Measurements from ENCODE around the gene PRKN. TPM values are rescaled to one million over a fixed set of nuclear protein-coding genes. Genes with fewer than 3 reads are reported as not detected.

The PRKN gene
- total RNA-seq, 1 experiment from 2014 or later = 0.46 TPM

GRCh38 chr6:162538643-162539064 lies 188.9 kb downstream of the PRKN start:
- CTCF ChIA-PET = no interaction called here

DNA sequence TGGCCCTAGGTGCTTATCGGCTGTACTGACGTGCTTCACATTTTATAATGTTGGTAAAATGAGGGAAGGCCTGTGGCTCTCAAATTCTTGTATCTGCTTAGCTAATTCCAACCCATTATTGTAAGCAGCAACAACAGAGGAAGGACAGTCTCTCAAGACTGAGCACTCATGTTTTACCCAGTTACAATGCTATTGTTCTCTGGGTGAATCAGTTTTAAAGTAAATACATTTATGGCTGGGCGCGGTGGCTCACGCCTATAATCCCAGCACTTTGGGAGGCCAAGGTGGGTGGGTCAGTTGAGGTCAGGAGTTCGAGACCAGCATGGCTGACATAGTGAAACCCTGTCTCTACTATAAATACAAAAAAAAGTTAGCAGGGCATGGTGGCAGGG lies 194.6 kb downstream of the PRKN start:
- no peaks in the 10 kb centered on the region for H3K4me1 ChIP-seq (ENCODE audit: control insufficient read depth, insufficient read depth, low read length)
- H3K27me3 ChIP-seq (ENCODE audit: control insufficient read depth, insufficient read depth, low read length) = no peaks in the 10 kb centered on the region
- ChIA-PET CTCF (interaction anchor here (0.7 kb wide), 1 partner anchor 10 kb away, joined by 3 read pairs; no protein-coding TSS in a partner anchor), POLR2A (no interaction called here)
- H3K36me3 ChIP-seq (ENCODE audit: control insufficient read depth, insufficient read depth, low read length) = no peaks in the 10 kb centered on the region
- H3K27ac ChIP-seq (ENCODE audit: low read length) = no peak overlapping the region
- TF ChIP-seq SIN3A (IDR thresholded peaks at IDR 0.05; ENCODE audit: borderline replicate concordance, insufficient read depth, low read depth, low read length) (no peak), TCF7L2 (IDR thresholded peaks at IDR 0.05; ENCODE audit: low read depth, low read length) (no peak), POLR2AphosphoS5 (IDR thresholded peaks at IDR 0.05; ENCODE audit: low read depth, low read length) (no peak)
- TF ChIP-seq, protein P1, sequence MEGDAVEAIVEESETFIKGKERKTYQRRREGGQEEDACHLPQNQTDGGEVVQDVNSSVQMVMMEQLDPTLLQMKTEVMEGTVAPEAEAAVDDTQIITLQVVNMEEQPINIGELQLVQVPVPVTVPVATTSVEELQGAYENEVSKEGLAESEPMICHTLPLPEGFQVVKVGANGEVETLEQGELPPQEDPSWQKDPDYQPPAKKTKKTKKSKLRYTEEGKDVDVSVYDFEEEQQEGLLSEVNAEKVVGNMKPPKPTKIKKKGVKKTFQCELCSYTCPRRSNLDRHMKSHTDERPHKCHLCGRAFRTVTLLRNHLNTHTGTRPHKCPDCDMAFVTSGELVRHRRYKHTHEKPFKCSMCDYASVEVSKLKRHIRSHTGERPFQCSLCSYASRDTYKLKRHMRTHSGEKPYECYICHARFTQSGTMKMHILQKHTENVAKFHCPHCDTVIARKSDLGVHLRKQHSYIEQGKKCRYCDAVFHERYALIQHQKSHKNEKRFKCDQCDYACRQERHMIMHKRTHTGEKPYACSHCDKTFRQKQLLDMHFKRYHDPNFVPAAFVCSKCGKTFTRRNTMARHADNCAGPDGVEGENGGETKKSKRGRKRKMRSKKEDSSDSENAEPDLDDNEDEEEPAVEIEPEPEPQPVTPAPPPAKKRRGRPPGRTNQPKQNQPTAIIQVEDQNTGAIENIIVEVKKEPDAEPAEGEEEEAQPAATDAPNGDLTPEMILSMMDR (IDR thresholded peaks at IDR 0.05) = no peak
- TF ChIP-seq, protein P2, sequence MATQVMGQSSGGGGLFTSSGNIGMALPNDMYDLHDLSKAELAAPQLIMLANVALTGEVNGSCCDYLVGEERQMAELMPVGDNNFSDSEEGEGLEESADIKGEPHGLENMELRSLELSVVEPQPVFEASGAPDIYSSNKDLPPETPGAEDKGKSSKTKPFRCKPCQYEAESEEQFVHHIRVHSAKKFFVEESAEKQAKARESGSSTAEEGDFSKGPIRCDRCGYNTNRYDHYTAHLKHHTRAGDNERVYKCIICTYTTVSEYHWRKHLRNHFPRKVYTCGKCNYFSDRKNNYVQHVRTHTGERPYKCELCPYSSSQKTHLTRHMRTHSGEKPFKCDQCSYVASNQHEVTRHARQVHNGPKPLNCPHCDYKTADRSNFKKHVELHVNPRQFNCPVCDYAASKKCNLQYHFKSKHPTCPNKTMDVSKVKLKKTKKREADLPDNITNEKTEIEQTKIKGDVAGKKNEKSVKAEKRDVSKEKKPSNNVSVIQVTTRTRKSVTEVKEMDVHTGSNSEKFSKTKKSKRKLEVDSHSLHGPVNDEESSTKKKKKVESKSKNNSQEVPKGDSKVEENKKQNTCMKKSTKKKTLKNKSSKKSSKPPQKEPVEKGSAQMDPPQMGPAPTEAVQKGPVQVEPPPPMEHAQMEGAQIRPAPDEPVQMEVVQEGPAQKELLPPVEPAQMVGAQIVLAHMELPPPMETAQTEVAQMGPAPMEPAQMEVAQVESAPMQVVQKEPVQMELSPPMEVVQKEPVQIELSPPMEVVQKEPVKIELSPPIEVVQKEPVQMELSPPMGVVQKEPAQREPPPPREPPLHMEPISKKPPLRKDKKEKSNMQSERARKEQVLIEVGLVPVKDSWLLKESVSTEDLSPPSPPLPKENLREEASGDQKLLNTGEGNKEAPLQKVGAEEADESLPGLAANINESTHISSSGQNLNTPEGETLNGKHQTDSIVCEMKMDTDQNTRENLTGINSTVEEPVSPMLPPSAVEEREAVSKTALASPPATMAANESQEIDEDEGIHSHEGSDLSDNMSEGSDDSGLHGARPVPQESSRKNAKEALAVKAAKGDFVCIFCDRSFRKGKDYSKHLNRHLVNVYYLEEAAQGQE (IDR thresholded peaks at IDR 0.05; ENCODE audit: insufficient read depth in 1 of 2, low read depth in 2 of 2, low read length in 1 of 2) = no peak
- DNase-seq (ENCODE audit: low read depth, low spot score) = no peak
- H3K4me3 ChIP-seq (ENCODE audit: low read depth in 2 of 2, low read length in 2 of 2) = no peak overlapping the region
- no TSS peak for BruUV-seq (replicated peaks)
- in situ Hi-C loops (cut with HindIII; ENCODE audit: low pct_unique_long_range_greater_than_20kb, low sequenced_read_pairs) (no loop called here), intact Hi-C loops (cut with micrococcal nuclease; ENCODE audit: unreplicated experiment) (no loop called here)
- no peaks in the 10 kb centered on the region for H3K9me3 ChIP-seq (ENCODE audit: control insufficient read depth, insufficient read depth, low read depth, low read length)
- no peak for ATAC-seq

More at GRCh38 chr6:162538643-162539064, 188.9 kb downstream of the PRKN start:
- POLR2A ChIA-PET = interaction anchor here (0.6 kb wide), 1 partner anchor 104 kb away, joined by 5 read pairs; no protein-coding TSS in a partner anchor
- ATAC-seq (no peak), DNase-seq (ENCODE audit: low read depth, low spot score) (no peak)
- Histone ChIP-seq H3K9me3 (ENCODE audit: control insufficient read depth, insufficient read depth, low read depth, low read length) (no peaks in the 10 kb centered on the region), H3K36me3 (ENCODE audit: control insufficient read depth, insufficient read depth, low read length) (no peaks in the 10 kb centered on the region), H3K4me3 (ENCODE audit: low read depth in 2 of 2, low read length in 2 of 2) (no peak overlapping the region), H3K4me1 (ENCODE audit: control insufficient read depth, insufficient read depth, low read length) (no peaks in the 10 kb centered on the region), H3K27me3 (ENCODE audit: control insufficient read depth, insufficient read depth, low read length) (no peaks in the 10 kb centered on the region), H3K27ac (ENCODE audit: low read length) (no peak overlapping the region)
- no peak for TF ChIP-seq TCF7L2 (IDR thresholded peaks at IDR 0.05; ENCODE audit: low read depth, low read length)
- no peak for TF ChIP-seq SIN3A (IDR thresholded peaks at IDR 0.05; ENCODE audit: borderline replicate concordance, insufficient read depth, low read depth, low read length)
- no peak for TF ChIP-seq POLR2AphosphoS5 (IDR thresholded peaks at IDR 0.05; ENCODE audit: low read depth, low read length)
- TF ChIP-seq, protein P1 (IDR thresholded peaks at IDR 0.05) = no peak
- TF ChIP-seq, protein P2 (IDR thresholded peaks at IDR 0.05; ENCODE audit: insufficient read depth in 1 of 2, low read depth in 2 of 2, low read length in 1 of 2) = no peak
- intact Hi-C loops (cut with micrococcal nuclease; ENCODE audit: unreplicated experiment) = no loop called here
- in situ Hi-C loops (cut with HindIII; ENCODE audit: low pct_unique_long_range_greater_than_20kb, low sequenced_read_pairs) = no loop called here
- BruUV-seq (replicated peaks) = no TSS peak
